ENCODE measurements around the gene MYCBP2. TPM values are rescaled to one million over a fixed set of nuclear protein-coding genes. Genes with fewer than 3 reads are reported as not detected.
"Not testable (repeated sequence)": the region's sequence is repeated elsewhere in the genome, so short reads cannot be mapped to it uniquely, and the experiment has no call there.

Gene MYCBP2
- total RNA-seq = 82.6 and 116 TPM in 2 replicates

- peak; percentile 96 for DNase-seq (ENCODE audit: extremely low read depth, low read depth, low spot score)
These were observed at the start of gene MYCBP2 for GRCh38 chr13:77326905-77327604. MYCBP2 (minus strand) TSS chr13:77327094; CDS start chr13:77326775, 319 bp downstream.

GRCh38 chr13:77375560-77376108 is 48.7 kb upstream of the MYCBP2 start:
- no peak for DNase-seq (ENCODE audit: extremely low read depth, low read depth, low spot score)

- no peak for DNase-seq (ENCODE audit: extremely low read depth, low read depth, low spot score)
These were observed 47.9 kb upstream of the MYCBP2 start for GRCh38 chr13:77374786-77375185.

- DNase-seq (ENCODE audit: extremely low read depth, low read depth, low spot score) = no peak
These were observed 47.4 kb upstream of the MYCBP2 start for GRCh38 chr13:77374339-77374738.

GRCh38 chr13:77373502-77373901 is 46.6 kb upstream of the MYCBP2 start:
- DNase-seq (ENCODE audit: extremely low read depth, low read depth, low spot score) = no peak

GRCh38 chr13:77372275-77372674 is 45.4 kb upstream of the MYCBP2 start:
- DNase-seq (ENCODE audit: extremely low read depth, low read depth, low spot score) = no peak

- no peak for DNase-seq (ENCODE audit: extremely low read depth, low read depth, low spot score)
These were observed 44.0 kb upstream of the MYCBP2 start for GRCh38 chr13:77370888-77371287.

- DNase-seq (ENCODE audit: extremely low read depth, low read depth, low spot score) = no peak
These were observed 35.3 kb upstream of the MYCBP2 start for GRCh38 chr13:77362166-77362565.

GRCh38 chr13:77360032-77360685 is 33.3 kb upstream of the MYCBP2 start:
- DNase-seq (ENCODE audit: extremely low read depth, low read depth, low spot score) = no peak

- DNase-seq (ENCODE audit: extremely low read depth, low read depth, low spot score) = no peak
These were observed 32.3 kb upstream of the MYCBP2 start for GRCh38 chr13:77359171-77359570.

- DNase-seq (ENCODE audit: extremely low read depth, low read depth, low spot score) = no peak
These were observed 31.1 kb upstream of the MYCBP2 start for GRCh38 chr13:77358001-77358400.

- DNase-seq (ENCODE audit: extremely low read depth, low read depth, low spot score) = no peak
These were observed 29.3 kb upstream of the MYCBP2 start for GRCh38 chr13:77356155-77356554.

- DNase-seq (ENCODE audit: extremely low read depth, low read depth, low spot score) = no peak
These were observed 27.1 kb upstream of the MYCBP2 start for GRCh38 chr13:77353995-77354394.

GRCh38 chr13:77351315-77351714 is 24.4 kb upstream of the MYCBP2 start:
- DNase-seq (ENCODE audit: extremely low read depth, low read depth, low spot score) = no peak

GRCh38 chr13:77350811-77351210 is 23.9 kb upstream of the MYCBP2 start:
- DNase-seq (ENCODE audit: extremely low read depth, low read depth, low spot score) = no peak

GRCh38 chr13:77349365-77349764 is 22.5 kb upstream of the MYCBP2 start:
- no peak for DNase-seq (ENCODE audit: extremely low read depth, low read depth, low spot score)

GRCh38 chr13:77347351-77347750 is 20.5 kb upstream of the MYCBP2 start:
- not testable (repeated sequence) for DNase-seq (ENCODE audit: extremely low read depth, low read depth, low spot score)

- no peak for DNase-seq (ENCODE audit: extremely low read depth, low read depth, low spot score)
These were observed 18.4 kb upstream of the MYCBP2 start for GRCh38 chr13:77345150-77345780.

GRCh38 chr13:77343841-77344240 is 16.9 kb upstream of the MYCBP2 start:
- DNase-seq (ENCODE audit: extremely low read depth, low read depth, low spot score) = no peak

GRCh38 chr13:77339408-77339807 is 12.5 kb upstream of the MYCBP2 start:
- no peak for DNase-seq (ENCODE audit: extremely low read depth, low read depth, low spot score)

GRCh38 chr13:77338961-77339401 is 12.1 kb upstream of the MYCBP2 start:
- DNase-seq (ENCODE audit: extremely low read depth, low read depth, low spot score) = no peak

- no peak for DNase-seq (ENCODE audit: extremely low read depth, low read depth, low spot score)
These were observed 11.4 kb upstream of the MYCBP2 start for GRCh38 chr13:77338329-77338728.

Data from glomerular endothelial cell (primary cell).